ENCODE data around the gene CNIH2.

GRCh38 chr11:66248903-66249302 is 29.1 kb upstream of the CNIH2 start:
- TF ChIP-seq CTCF (IDR thresholded peaks at IDR 0.05) (no peak), EZH2 (IDR thresholded peaks at IDR 0.05; ENCODE audit: borderline replicate concordance, insufficient read depth, low read depth, low read length, poor library complexity, severe bottlenecking) (no peak)
